ENCODE data around the gene DIS3L.
A peak's percentile ranks its signal among the peaks of the same experiment; 100 is the strongest.
"Not testable (repeated sequence)": the region's sequence is repeated elsewhere in the genome, so short reads cannot be mapped to it uniquely, and the experiment has no call there.

DIS3L gene

GRCh38 chr15:66312144-66312543, 18.8 kb downstream of the DIS3L start:
- no peak for DNase-seq

GRCh38 chr15:66323312-66323928, 30.1 kb downstream of the DIS3L start:
- DNase-seq: no peak

GRCh38 chr15:66326051-66326450, 32.7 kb downstream of the DIS3L start:
- DNase-seq: no peak

GRCh38 chr15:66327736-66328135, 34.4 kb downstream of the DIS3L start:
- DNase-seq: no peak

GRCh38 chr15:66328771-66329170, 35.4 kb downstream of the DIS3L start:
- DNase-seq: no peak

GRCh38 chr15:66348530-66348929, 55.2 kb downstream of the DIS3L start:
- not testable (repeated sequence) for DNase-seq

- no peak for DNase-seq
These were observed 62.6 kb downstream of the DIS3L start for GRCh38 chr15:66356077-66356358.

GRCh38 chr15:66356359-66357236, 63.2 kb downstream of the DIS3L start, which contains the start of gene TIPIN:
TSS of gene TIPIN (minus strand) at chr15:66356685. CDS start at chr15:66352947, 3,738 bp downstream.
- peak; percentile 98 for DNase-seq

- no peak for DNase-seq
These were observed 66.4 kb downstream of the DIS3L start for GRCh38 chr15:66359740-66360139.

GRCh38 chr15:66361745-66362460, 68.5 kb downstream of the DIS3L start:
- not testable (repeated sequence) for DNase-seq

GRCh38 chr15:66362776-66363175, 69.4 kb downstream of the DIS3L start:
- DNase-seq: no peak

- DNase-seq: no peak
These were observed 71.7 kb downstream of the DIS3L start for GRCh38 chr15:66364944-66365528.

- DNase-seq: peak in 1 of 2 experiments; percentile 41
These were observed 76.6 kb downstream of the DIS3L start for GRCh38 chr15:66369773-66370651.

- DNase-seq: no peak
These were observed 80.8 kb downstream of the DIS3L start for GRCh38 chr15:66374179-66374578.

- no peak for DNase-seq
These were observed 85.6 kb downstream of the DIS3L start for GRCh38 chr15:66378814-66379430.

- not testable (repeated sequence) for DNase-seq
These were observed 88.0 kb downstream of the DIS3L start for GRCh38 chr15:66381376-66381775.

Data from activated CD4-positive, alpha-beta T cell treated with anti-CD3 and anti-CD28 coated beads, Interleukin-2, amount 50 U/mL, for 48 hours (primary cell).